ENCODE measurements around the gene OTOP3.

GRCh38 chr17:74961657-74962350, 26.1 kb downstream of the OTOP3 start:
- no peak for TF ChIP-seq EZH2 (IDR thresholded peaks at IDR 0.05; ENCODE audit: low read length)
- TF ChIP-seq CTCF (optimal IDR thresholded peaks at IDR 0.05 in 1 of 3, IDR thresholded peaks at IDR 0.05 in 1 of 3, conservative IDR thresholded peaks at IDR 0.05 in 1 of 3; ENCODE audit: extremely low read depth in 1 of 3, insufficient read depth in 2 of 3, low read length in 3 of 3): peak; percentile 63 to 91 (median 68)
